Stomach (tissue), 4 donors: ENCODE results near the gene LSM4.

Experiments
- POLR2A ChIP-seq, 4 donors: fragments of 450-650 bp; IDR thresholded peaks; one replicate each; pipeline ENCODE4 v1.6.1; 2016; ENCODE audit warnings: antibody characterized with exemption in 4 of 4, control low read depth in 2 of 4, mild to moderate bottlenecking in 1 of 4, moderate library complexity in 1 of 4
- POLR2AphosphoS5 ChIP-seq, 3 donors: sonication (generic); formaldehyde crosslinking; IDR thresholded peaks; one replicate each; pipeline ENCODE4 v1.6.1; 2016; ENCODE audit warnings: antibody characterized with exemption in 3 of 3
- TF ChIP-seq, protein P1 (sequence below), 7 experiments: fragments of 450-650 bp in 4 of 7; fragments of 200-600 bp in 3 of 7; sonication (generic) in 3 of 7; IDR thresholded peaks; one replicate each; pipeline ENCODE4 v1.5.1; 2016 to 2019; ENCODE audit warnings: antibody characterized with exemption in 7 of 7, control low read depth in 2 of 7, mild to moderate bottlenecking in 1 of 7

DNA sequence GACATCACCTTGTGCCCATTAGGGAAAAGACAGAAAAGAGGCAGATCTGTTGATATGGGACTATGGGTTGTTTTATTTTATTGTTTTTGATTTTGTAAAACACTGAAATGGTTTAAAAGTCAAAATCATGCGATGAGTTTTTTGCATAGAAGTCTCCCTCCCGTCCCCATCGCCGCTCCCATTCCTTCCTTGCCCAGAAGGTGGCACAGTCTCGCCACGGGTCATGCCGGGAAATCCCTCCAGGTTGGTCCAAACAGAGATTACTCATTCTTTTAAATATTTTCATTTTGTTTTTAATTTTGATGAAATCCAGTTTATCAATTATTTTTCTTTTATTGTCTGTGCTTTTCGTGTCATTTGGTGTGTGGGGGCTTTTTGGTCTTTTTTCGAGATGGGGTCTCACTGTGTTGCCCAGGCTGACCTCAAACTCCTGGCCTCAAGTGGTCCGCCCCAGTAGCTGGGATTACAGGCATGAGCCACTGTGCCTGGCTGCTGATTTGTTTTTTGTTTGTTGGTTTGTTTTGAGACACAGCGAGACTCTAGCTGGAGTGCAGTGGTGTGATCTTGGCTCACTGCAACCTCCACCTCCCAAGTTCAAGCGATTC lies 26.8 kb upstream of the LSM4 start:
- TF ChIP-seq, protein P1, sequence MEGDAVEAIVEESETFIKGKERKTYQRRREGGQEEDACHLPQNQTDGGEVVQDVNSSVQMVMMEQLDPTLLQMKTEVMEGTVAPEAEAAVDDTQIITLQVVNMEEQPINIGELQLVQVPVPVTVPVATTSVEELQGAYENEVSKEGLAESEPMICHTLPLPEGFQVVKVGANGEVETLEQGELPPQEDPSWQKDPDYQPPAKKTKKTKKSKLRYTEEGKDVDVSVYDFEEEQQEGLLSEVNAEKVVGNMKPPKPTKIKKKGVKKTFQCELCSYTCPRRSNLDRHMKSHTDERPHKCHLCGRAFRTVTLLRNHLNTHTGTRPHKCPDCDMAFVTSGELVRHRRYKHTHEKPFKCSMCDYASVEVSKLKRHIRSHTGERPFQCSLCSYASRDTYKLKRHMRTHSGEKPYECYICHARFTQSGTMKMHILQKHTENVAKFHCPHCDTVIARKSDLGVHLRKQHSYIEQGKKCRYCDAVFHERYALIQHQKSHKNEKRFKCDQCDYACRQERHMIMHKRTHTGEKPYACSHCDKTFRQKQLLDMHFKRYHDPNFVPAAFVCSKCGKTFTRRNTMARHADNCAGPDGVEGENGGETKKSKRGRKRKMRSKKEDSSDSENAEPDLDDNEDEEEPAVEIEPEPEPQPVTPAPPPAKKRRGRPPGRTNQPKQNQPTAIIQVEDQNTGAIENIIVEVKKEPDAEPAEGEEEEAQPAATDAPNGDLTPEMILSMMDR (IDR thresholded peaks at IDR 0.05), result peak in 5 of 7 experiments; percentile 58 to 85 (median 77)
- TF ChIP-seq POLR2AphosphoS5 (IDR thresholded peaks at IDR 0.05) (peak in 1 of 3 donors; percentile 52), POLR2A (IDR thresholded peaks at IDR 0.05) (no peak)
